ENCODE results near the gene ZMYM5.
"Not testable (repeated sequence)": the region's sequence is repeated elsewhere in the genome, so short reads cannot be mapped to it uniquely, and the experiment has no call there.

The ZMYM5 gene

GRCh38 chr13:19845758-19846157 is 17.7 kb downstream of the ZMYM5 start:
- no peak overlapping the region for H3K4me3 ChIP-seq
- no peak overlapping the region for H3K27ac ChIP-seq
- peaks cover 10% of the 10 kb centered on the region for H3K36me3 ChIP-seq (ENCODE audit: insufficient read depth, low read length)
- no peak for TF ChIP-seq EZH2 (IDR thresholded peaks at IDR 0.05)
- TF ChIP-seq FOXP2 (optimal IDR thresholded peaks at IDR 0.05; ENCODE audit: control extremely low read depth, extremely low read length, insufficient read depth): no peak
- no peak for TF ChIP-seq POLR2AphosphoS5 (IDR thresholded peaks at IDR 0.05; ENCODE audit: borderline replicate concordance, low read depth, low read length)
- no peak for DNase-seq (ENCODE audit: low read depth, low spot score)
- H3K9ac ChIP-seq (ENCODE audit: insufficient read length): no peak overlapping the region
- no peaks in the 10 kb centered on the region for H3K9me3 ChIP-seq (ENCODE audit: low read depth, low read length)

- no peak overlapping the region for H3K4me3 ChIP-seq
- no peak overlapping the region for H3K9ac ChIP-seq (ENCODE audit: insufficient read length)
- no peak for TF ChIP-seq FOXP2 (optimal IDR thresholded peaks at IDR 0.05; ENCODE audit: control extremely low read depth, extremely low read length, insufficient read depth)
- no peak for TF ChIP-seq POLR2AphosphoS5 (IDR thresholded peaks at IDR 0.05; ENCODE audit: borderline replicate concordance, low read depth, low read length)
- no peak for TF ChIP-seq EZH2 (IDR thresholded peaks at IDR 0.05)
- peaks cover 17% of the 10 kb centered on the region for H3K36me3 ChIP-seq (ENCODE audit: insufficient read depth, low read length)
- H3K27ac ChIP-seq: no peak overlapping the region
- no peaks in the 10 kb centered on the region for H3K9me3 ChIP-seq (ENCODE audit: low read depth, low read length)
- no peak for DNase-seq (ENCODE audit: low read depth, low spot score)
Measured at GRCh38 chr13:19838865-19839275, 24.6 kb downstream of the ZMYM5 start.

GRCh38 chr13:19836472-19836871 is 27.0 kb downstream of the ZMYM5 start:
- DNase-seq (ENCODE audit: low read depth, low spot score): no peak
- TF ChIP-seq POLR2AphosphoS5 (IDR thresholded peaks at IDR 0.05; ENCODE audit: borderline replicate concordance, low read depth, low read length) (no peak), FOXP2 (optimal IDR thresholded peaks at IDR 0.05; ENCODE audit: control extremely low read depth, extremely low read length, insufficient read depth) (no peak), EZH2 (IDR thresholded peaks at IDR 0.05) (no peak)
- no peaks in the 10 kb centered on the region for H3K9me3 ChIP-seq (ENCODE audit: low read depth, low read length)

GRCh38 chr13:19834704-19835103 is 28.7 kb downstream of the ZMYM5 start:
- no peak for DNase-seq (ENCODE audit: low read depth, low spot score)
- H3K36me3 ChIP-seq (ENCODE audit: insufficient read depth, low read length): peaks cover 17% of the 10 kb centered on the region

More at GRCh38 chr13:19836472-19836871, 27.0 kb downstream of the ZMYM5 start:
- Histone ChIP-seq H3K27ac (no peak overlapping the region), H3K9ac (ENCODE audit: insufficient read length) (no peak overlapping the region), H3K36me3 (ENCODE audit: insufficient read depth, low read length) (peaks cover 17% of the 10 kb centered on the region), H3K4me3 (no peak overlapping the region)

GRCh38 chr13:19822673-19823072 is 40.8 kb downstream of the ZMYM5 start:
- DNase-seq (ENCODE audit: low read depth, low spot score): no peak
- H3K4me3 ChIP-seq: no peak overlapping the region
- no peak overlapping the region for H3K9ac ChIP-seq (ENCODE audit: insufficient read length)
- peaks cover 11% of the 10 kb centered on the region for H3K36me3 ChIP-seq (ENCODE audit: insufficient read depth, low read length)
- TF ChIP-seq EZH2 (IDR thresholded peaks at IDR 0.05) (no peak), POLR2AphosphoS5 (IDR thresholded peaks at IDR 0.05; ENCODE audit: borderline replicate concordance, low read depth, low read length) (no peak), FOXP2 (optimal IDR thresholded peaks at IDR 0.05; ENCODE audit: control extremely low read depth, extremely low read length, insufficient read depth) (no peak)
- no peaks in the 10 kb centered on the region for H3K9me3 ChIP-seq (ENCODE audit: low read depth, low read length)
- H3K27ac ChIP-seq: no peak overlapping the region

More at GRCh38 chr13:19834704-19835103, 28.7 kb downstream of the ZMYM5 start:
- no peak for TF ChIP-seq EZH2 (IDR thresholded peaks at IDR 0.05)
- no peak for TF ChIP-seq FOXP2 (optimal IDR thresholded peaks at IDR 0.05; ENCODE audit: control extremely low read depth, extremely low read length, insufficient read depth)
- no peak for TF ChIP-seq POLR2AphosphoS5 (IDR thresholded peaks at IDR 0.05; ENCODE audit: borderline replicate concordance, low read depth, low read length)
- H3K9me3 ChIP-seq (ENCODE audit: low read depth, low read length): no peaks in the 10 kb centered on the region
- H3K9ac ChIP-seq (ENCODE audit: insufficient read length): no peak overlapping the region
- no peak overlapping the region for H3K4me3 ChIP-seq
- H3K27ac ChIP-seq: no peak overlapping the region

- H3K4me3 ChIP-seq: no peak overlapping the region
- H3K36me3 ChIP-seq (ENCODE audit: insufficient read depth, low read length): peaks cover 5% of the 10 kb centered on the region; the same call in 1 of the 2 replicates
- no peak overlapping the region for H3K9ac ChIP-seq (ENCODE audit: insufficient read length)
- no peak overlapping the region for H3K27ac ChIP-seq
- no peaks in the 10 kb centered on the region for H3K9me3 ChIP-seq (ENCODE audit: low read depth, low read length)
- no peak for DNase-seq (ENCODE audit: low read depth, low spot score)
- no peak for TF ChIP-seq FOXP2 (optimal IDR thresholded peaks at IDR 0.05; ENCODE audit: control extremely low read depth, extremely low read length, insufficient read depth)
- TF ChIP-seq POLR2AphosphoS5 (IDR thresholded peaks at IDR 0.05; ENCODE audit: borderline replicate concordance, low read depth, low read length): no peak
- no peak for TF ChIP-seq EZH2 (IDR thresholded peaks at IDR 0.05)
Measured at GRCh38 chr13:19818223-19818842, 45.1 kb downstream of the ZMYM5 start.

- TF ChIP-seq EZH2 (IDR thresholded peaks at IDR 0.05) (no peak), FOXP2 (optimal IDR thresholded peaks at IDR 0.05; ENCODE audit: control extremely low read depth, extremely low read length, insufficient read depth) (no peak), POLR2AphosphoS5 (IDR thresholded peaks at IDR 0.05; ENCODE audit: borderline replicate concordance, low read depth, low read length) (no peak)
- H3K9ac ChIP-seq (ENCODE audit: insufficient read length): no peak overlapping the region
- H3K27ac ChIP-seq: no peak overlapping the region
- no peaks in the 10 kb centered on the region for H3K9me3 ChIP-seq (ENCODE audit: low read depth, low read length)
- H3K4me3 ChIP-seq: no peak overlapping the region
- DNase-seq (ENCODE audit: low read depth, low spot score): no peak
- H3K36me3 ChIP-seq (ENCODE audit: insufficient read depth, low read length): peaks cover 5% of the 10 kb centered on the region; the same call in 1 of the 2 replicates
Measured at GRCh38 chr13:19817510-19818158, 45.8 kb downstream of the ZMYM5 start.

- no peak for DNase-seq (ENCODE audit: low read depth, low spot score)
- Histone ChIP-seq H3K4me3 (no peak overlapping the region), H3K9ac (ENCODE audit: insufficient read length) (no peak overlapping the region), H3K9me3 (ENCODE audit: low read depth, low read length) (no peaks in the 10 kb centered on the region), H3K27ac (no peak overlapping the region), H3K36me3 (ENCODE audit: insufficient read depth, low read length) (peaks cover 5% of the 10 kb centered on the region; the same call in 1 of the 2 replicates)
- no peak for TF ChIP-seq EZH2 (IDR thresholded peaks at IDR 0.05)
- TF ChIP-seq POLR2AphosphoS5 (IDR thresholded peaks at IDR 0.05; ENCODE audit: borderline replicate concordance, low read depth, low read length): no peak
- TF ChIP-seq FOXP2 (optimal IDR thresholded peaks at IDR 0.05; ENCODE audit: control extremely low read depth, extremely low read length, insufficient read depth): no peak
Measured at GRCh38 chr13:19817106-19817505, 46.3 kb downstream of the ZMYM5 start.

- not testable (repeated sequence) for H3K36me3 ChIP-seq (ENCODE audit: insufficient read depth, low read length); H3K9ac ChIP-seq (ENCODE audit: insufficient read length); H3K27ac ChIP-seq; DNase-seq (ENCODE audit: low read depth, low spot score); H3K4me3 ChIP-seq; H3K9me3 ChIP-seq (ENCODE audit: low read depth, low read length)
Measured at GRCh38 chr13:19815842-19816241, 47.6 kb downstream of the ZMYM5 start.

Measured in SK-N-MC (cell line).